DLD1 (cell line): ENCODE results near the gene TNFAIP8.

Source experiments
- in situ Hi-C: cut with HindIII; loops from 2 replicates; pipeline ENCODE4 v1.10.0; 2017; ENCODE audit warnings: low sequenced_read_pairs

The TNFAIP8 gene

GRCh38 chr5:119355685-119356611, at the start of gene TNFAIP8:
TSS of gene TNFAIP8 (plus strand) at chr5:119356019. CDS start at chr5:119356091, 72 bp downstream.
- in situ Hi-C loops: no loop called here

GRCh38 chr5:119307170-119307569, 48.6 kb upstream of the TNFAIP8 start:
- in situ Hi-C loops: no loop called here

- in situ Hi-C loops: no loop called here
These were observed 46.5 kb upstream of the TNFAIP8 start for GRCh38 chr5:119309326-119309725.

- in situ Hi-C loops: no loop called here
These were observed 44.1 kb upstream of the TNFAIP8 start for GRCh38 chr5:119311688-119312087.

GRCh38 chr5:119312403-119312802, 43.4 kb upstream of the TNFAIP8 start:
- in situ Hi-C loops: no loop called here

- in situ Hi-C loops: no loop called here
These were observed 42.6 kb upstream of the TNFAIP8 start for GRCh38 chr5:119313197-119313596.

GRCh38 chr5:119313658-119314605, 41.9 kb upstream of the TNFAIP8 start:
- in situ Hi-C loops: no loop called here

- in situ Hi-C loops: no loop called here
These were observed 40.3 kb upstream of the TNFAIP8 start for GRCh38 chr5:119315516-119315949.

- in situ Hi-C loops: no loop called here
These were observed 39.7 kb upstream of the TNFAIP8 start for GRCh38 chr5:119316086-119316485.

GRCh38 chr5:119316906-119317305, 38.9 kb upstream of the TNFAIP8 start:
- in situ Hi-C loops: no loop called here

- in situ Hi-C loops: no loop called here
These were observed 37.4 kb upstream of the TNFAIP8 start for GRCh38 chr5:119318256-119318894.

GRCh38 chr5:119319401-119319800, 36.4 kb upstream of the TNFAIP8 start:
- in situ Hi-C loops: no loop called here

- in situ Hi-C loops: no loop called here
These were observed 35.9 kb upstream of the TNFAIP8 start for GRCh38 chr5:119319890-119320289.

- in situ Hi-C loops: no loop called here
These were observed 34.1 kb upstream of the TNFAIP8 start for GRCh38 chr5:119321569-119322311.

- in situ Hi-C loops: no loop called here
These were observed 33.4 kb upstream of the TNFAIP8 start for GRCh38 chr5:119322312-119322947.

- in situ Hi-C loops: no loop called here
These were observed 32.8 kb upstream of the TNFAIP8 start for GRCh38 chr5:119322948-119323537.

- in situ Hi-C loops: no loop called here
These were observed 32.2 kb upstream of the TNFAIP8 start for GRCh38 chr5:119323601-119324000.

GRCh38 chr5:119324842-119325241, 31.0 kb upstream of the TNFAIP8 start:
- in situ Hi-C loops: no loop called here

GRCh38 chr5:119327018-119327417, 28.8 kb upstream of the TNFAIP8 start:
- in situ Hi-C loops: no loop called here
